Lung microvascular endothelial cell (primary cell): ENCODE measurements around the gene ADM2. TPM values are rescaled to one million over a fixed set of nuclear protein-coding genes. Genes with fewer than 3 reads are reported as not detected.
A peak's percentile ranks its signal among the peaks of the same experiment; 100 is the strongest.
"Not testable (repeated sequence)": the region's sequence is repeated elsewhere in the genome, so short reads cannot be mapped to it uniquely, and the experiment has no call there.

Experiments
- DNase-seq, 2 donors: peaks; one replicate each; pipeline versions ENCODE4 v3.0.0 to v3.0.0-alpha.2; 2010; ENCODE audit warnings: low read depth in 2 of 2
- total RNA-seq: library from RNA; depleted of rRNA; stranded (reverse); fragments of >200 nt; gene quantifications from 2 replicates; pipeline ENCODE4 v1.2.1, GENCODE V29; 2014

ADM2 gene
- total RNA-seq, 1 donor from 2014 or later: 0.99 TPM

DNA sequence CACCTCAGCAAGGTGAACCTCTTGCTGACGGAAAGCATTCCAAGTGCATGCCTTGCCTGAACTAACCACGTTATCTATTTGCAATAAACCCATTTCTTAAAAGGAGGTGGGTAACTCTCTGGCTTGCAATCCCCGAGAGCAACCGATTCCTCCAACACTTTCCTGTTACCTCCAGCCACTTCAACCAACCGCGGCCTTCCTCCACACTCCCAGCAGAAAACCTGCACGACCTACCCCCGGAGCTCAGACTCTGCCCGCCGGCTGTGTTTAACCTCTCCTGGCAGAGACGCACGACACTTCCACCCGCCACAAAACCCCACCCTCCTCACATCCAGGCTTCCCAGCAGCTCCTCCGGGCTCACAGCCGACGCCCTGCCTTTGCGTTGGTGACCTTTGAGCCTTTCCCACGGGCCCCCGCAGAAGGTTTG, 43.3 kb downstream of the ADM2 start:
- peak in 1 of 2 donors; percentile 35 for DNase-seq

DNA sequence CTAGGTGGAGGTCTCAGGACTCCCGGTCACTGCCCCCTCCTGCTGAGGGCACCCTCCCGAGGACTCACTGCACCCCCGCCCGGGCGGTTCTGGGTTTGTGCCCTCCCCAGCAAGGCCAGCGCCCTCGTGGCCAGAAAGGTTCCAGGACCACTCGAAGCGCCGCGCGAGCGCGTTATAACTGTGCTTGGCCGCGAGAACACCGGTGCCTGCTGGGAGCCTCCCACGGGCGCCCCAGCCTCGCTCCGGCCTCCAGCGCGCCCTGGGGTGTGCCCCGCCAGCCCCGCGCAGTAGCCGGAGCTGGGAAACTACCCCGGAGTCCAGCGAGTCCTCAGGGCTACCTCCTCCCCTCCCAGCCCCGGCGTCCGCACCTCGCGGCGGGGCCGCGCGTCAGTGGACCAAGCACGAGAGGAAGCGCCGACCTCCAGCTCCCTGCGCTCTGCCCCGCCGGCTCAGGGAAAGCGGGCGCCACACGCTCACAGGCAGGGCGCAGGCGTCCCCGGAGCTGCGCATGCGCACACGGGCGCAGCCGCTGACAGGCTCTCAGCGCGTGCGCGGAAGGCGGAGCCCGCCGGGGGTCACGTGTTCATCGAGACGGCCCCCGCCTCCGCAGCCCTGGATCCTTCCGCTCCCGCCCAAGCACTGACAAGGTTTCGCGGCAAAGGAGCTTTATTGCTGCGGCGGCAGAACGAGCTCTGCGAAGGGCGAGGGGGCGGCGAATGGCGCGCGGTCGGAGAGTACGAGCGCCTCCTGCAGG, 43.9 kb downstream of the ADM2 start, which contains the start of gene SCO2:
Gene SCO2, minus strand, starts transcription at position 495 of the 754 bp plus-strand sequence. CDS start 1,187 bp downstream, outside the sequence.
- DNase-seq: peak; percentile 98 to 99

DNA sequence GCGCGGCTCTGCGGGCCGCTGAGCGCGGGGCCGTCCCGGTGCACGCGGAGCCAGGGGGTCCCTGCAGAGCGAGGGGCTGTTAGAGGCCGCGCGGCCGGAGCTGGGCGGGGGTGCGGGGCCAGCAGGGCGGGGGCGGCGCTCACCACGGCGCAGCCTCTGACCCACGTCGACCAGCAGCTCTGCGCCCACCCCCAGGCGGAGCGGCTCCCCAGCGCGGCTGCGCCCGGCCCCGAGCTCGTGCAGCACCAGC, 44.4 kb downstream of the ADM2 start:
- DNase-seq: no peak

DNA sequence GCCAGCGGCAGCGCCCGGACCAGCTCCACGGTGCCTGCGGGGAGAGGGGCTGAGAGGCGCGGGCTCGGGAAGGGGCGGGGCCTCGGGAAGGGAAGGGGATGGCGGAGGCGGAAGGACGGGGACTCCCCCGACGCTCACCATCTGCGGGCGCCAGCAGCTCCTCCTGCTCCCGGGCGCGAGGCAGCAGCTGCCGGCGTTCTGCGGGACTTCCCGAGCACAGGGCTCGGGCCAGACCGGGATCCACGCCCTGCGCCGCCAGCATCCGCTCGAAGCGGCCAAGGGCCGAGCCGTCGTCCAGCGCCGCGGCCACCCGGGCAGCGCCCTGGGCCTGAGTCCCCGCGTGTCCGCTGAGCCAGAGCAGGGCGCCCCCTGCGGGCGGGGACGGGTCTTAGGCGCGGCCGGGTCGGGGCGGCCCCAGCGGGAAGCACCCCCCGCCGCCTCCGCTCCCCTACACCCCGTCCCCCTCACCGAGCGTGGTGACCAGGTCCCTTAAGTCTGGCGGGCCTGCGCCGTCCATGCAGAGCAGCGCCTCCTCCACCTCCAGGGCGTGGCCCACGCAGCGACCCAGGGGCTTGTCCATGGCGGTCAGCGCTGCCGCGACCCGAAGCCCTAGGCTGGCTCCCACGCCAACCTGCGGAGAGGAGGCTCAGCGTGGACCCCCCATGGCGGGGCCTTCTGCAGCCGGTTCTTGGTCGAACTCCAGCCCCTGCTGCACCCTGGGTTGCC, 44.9 kb downstream of the ADM2 start:
- peak; percentile 81 to 85 for DNase-seq

DNA sequence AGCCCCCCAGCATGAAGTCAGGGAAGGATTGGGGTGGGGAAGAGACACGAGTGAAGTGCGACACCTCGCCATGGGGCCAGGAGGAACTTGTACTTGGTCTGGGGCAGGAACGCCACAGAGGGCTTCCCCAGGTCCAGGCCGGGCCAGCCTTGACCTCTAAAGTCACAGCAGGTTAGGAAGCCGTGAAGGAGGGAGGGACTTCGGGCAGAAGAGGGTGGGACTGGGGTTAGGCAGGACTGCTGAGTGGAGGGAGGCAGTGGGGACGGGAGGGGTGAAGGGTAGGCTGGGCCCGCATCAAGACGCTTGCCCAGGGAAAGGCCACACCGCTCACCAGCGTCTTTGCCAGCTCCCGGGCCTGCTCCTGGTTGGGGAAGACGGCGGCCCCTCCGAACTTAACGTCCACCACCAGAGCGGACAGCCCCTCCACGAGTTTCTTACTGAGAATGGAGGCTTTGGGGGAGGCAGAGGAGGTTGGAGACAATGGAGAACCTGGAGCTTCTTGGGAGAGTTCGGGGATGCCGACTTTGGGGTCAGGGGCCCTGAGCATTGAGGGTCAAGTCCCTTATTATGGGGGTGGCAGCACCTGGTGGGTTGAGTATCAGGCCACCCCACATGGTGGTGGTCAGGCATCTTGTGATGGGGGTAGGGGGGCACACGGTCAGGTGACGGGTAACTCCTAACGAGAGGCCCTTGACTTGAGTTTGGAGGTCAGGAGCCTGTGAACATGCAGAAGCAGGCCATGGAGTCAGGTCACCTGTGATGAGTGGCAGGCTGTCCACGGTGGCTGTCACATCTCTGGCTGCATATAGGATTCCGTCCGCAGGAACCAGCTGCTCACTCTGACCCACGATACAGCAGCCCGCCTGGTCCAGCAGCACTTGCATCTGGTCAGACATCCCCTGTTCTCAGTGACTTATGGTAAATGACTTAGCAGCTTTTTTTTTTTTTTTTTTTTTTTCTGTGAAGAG, 45.8 kb downstream of the ADM2 start:
- no peak for DNase-seq

DNA sequence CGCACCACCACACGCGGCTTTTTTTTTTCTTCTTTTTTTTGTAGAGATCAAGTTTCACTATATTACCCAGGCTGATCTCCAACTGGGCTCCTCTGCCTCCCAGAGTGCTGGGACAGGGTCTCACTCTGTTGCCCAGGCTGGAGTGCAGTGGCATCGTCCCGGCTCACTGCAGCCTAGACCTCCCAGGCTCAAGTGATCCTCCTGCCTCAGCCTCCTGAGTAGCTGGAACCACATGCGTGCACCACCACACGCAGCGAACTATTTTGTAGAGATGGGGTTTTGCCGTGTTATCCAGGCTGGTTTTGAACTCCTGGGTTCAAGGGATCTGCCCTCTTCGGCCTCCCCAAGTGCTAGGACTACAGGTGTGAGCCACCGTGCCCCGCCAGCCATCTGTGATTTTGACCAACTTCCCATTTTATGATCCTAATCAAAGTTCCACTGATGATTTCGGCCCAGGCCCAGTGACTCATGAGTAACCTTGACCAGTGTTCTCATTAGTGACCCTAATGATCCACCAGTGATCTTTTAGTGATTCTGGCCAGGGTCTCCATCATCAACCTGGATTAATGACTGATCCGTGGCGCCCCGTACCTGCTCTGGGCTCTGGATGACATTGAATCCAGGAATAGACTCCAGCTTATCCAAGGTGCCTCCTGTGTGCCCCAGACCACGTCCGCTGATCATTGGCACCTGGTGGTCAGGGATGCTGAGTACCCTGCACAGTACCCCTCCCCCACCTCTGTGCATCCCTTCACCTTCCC, 46.8 kb downstream of the ADM2 start:
- no peak for DNase-seq

DNA sequence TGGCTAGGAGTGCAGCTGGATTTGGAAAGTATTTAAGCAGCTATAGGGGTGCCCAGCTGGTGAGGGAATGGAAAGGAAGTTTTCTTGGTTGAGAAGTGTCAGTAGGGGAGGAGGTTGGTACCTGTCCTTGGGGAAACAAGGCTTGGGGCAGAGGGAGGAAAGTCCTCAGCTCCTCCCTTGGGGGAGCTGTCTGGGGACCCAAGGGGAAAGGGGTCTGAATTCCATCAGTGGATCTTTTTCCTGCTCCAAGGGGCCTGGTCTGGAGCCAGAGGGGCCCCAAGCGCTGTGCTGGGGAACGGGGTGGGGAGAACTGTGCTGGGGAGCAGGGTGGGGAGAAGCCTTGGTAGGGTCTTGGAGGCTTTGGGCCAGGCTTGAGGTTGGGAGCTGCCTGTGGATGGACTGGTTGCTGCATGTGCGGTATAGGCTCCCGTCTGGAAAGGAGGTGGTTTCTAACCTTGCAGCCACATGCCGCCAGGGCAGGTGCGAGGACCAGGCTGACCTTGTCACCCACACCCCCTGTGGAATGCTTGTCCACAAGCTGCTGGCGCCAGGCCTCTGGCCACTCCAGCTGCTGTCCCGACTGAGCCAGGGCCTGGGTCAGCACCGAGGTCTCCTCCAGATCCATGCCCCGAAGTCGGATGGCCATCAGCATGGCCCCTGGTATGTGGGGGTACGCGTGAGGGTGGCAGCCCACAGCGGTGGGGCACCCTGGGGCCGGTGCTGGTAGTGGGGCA, 47.5 kb downstream of the ADM2 start:
- no peak for DNase-seq

DNA sequence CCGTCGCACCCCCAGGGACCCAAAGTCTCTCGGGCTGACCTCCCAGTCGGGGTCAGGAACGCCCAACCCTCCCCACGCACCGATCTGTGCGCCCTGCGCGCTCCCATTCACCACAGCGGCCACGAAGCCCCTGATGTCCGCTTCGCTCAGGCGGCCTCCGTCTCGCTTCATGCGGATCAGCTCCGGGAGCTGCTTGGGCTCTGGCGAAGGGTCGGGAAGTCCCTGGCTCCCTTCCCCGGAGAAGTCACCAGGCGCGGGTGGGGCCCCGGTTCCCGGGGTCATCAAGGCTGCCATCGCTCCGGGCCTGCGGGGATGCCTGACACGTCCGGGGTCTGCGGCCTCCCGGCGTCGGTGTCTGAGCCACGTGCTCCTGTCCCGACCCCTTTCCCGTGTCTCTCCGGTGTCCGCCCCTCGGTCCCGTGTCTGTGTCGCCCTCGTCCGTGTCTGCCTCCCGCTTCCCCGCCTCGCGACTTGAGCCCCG, 48.1 kb downstream of the ADM2 start:
- no peak for DNase-seq

DNA sequence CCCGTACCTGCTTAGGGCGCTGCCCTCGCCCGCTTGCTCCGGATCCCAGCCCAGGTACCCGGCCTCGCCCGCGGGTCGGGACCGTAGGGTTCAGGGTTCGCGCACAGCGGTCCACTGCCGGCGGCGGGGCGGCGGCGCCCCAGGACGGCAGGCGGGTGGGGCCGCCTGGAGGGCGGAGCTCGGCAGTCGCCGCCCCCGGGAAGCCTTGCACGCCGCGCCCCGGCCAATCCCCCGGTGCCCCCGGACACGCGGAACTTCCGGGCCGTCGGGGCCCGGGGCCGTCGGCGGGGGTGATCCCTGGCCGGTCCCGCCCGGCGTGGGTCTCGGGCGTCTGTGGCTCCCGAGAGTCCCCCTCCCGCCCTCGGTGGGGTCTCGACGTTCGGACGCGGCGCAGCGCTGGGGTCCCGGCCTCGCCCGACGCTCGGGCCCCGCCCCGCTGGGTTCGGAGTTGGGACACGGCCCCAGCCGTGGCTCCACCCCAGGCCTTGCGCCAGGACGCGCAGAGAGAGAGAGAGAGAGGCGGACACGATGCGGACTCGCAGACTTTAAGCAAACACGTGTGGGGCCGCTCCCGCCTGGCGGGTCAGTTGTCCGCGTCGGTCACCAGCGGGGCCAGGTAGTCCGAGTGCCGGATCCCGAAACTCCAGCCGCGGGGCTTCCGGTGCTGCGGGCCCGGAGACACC, 48.7 kb downstream of the ADM2 start, which contains the start of gene TYMP:
Gene TYMP, minus strand, starts transcription at position 116 of the 683 bp plus-strand sequence. CDS start 303 bp downstream, outside the sequence.
- peak; percentile 66 to 70 for DNase-seq

DNA sequence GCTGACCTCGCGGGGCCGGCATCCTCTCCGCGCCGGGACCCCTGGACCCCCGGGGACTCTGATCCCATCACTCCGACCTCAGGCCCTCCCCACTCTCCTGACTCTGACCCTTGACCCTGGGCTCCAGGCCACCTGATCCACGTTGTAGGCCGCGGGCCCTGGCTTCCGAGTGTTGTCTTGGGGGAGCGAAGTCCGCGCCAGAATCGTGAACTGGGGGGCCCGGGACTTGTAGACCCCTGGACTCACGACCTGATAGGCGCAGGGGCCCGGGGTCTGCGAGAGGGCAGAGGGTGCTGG, 49.2 kb downstream of the ADM2 start:
- no peak for DNase-seq

DNA sequence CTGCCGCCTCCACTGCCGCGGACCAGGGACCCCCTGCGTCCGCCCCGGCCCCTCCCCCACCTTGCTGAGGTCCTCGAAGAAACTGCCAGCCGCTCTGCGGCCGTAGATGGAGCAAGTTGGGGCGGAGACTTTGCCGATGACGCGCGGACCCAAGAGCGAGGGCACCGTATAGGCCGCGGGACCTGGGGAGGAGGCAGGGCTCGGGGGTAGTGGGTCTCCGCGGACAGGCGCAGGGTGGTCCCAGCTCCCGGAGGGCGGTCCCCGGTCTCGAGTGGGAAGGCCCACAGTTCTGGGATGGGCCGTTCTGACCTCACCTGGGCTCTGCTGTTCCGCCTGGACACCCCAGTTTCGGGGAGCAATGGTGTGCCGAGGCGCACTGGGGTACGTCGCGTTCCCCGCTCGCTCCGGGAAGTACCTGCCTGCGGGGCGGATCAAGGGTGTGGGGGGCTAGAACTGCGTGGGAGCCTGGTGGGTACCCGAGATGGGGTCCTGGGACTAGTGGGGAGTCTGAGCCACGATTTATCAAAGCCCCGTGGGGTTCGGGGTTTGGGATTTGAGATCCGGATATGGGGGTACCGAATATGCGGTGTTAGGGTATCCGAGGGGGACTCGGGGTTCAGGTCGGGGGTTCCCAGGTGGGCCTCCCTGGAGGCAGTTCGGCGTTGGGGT, 49.7 kb downstream of the ADM2 start:
- DNase-seq: peak; percentile 57 to 78

DNA sequence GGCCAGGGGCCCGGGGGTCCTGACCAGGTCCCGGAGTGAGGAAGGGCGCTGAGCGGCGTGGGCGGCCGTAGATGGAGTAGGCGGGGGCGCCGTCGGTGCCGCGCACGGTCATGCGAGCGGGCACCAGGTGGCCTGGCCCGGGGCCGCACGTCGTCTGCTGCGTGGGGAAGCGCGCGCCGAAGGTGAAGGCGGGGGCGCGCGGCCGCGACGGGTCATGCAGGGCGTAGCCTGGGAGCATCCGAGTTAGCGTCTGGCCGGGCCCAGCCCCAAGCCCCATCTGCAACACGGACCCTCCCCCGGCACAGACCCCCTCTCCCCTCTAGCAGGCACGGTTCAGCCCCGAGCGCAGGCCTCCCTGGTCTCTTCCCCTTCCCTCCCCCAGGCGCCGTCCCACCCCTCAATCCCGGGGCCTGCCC, 50.2 kb downstream of the ADM2 start:
- DNase-seq: peak in 1 of 2 donors; percentile 58

DNA sequence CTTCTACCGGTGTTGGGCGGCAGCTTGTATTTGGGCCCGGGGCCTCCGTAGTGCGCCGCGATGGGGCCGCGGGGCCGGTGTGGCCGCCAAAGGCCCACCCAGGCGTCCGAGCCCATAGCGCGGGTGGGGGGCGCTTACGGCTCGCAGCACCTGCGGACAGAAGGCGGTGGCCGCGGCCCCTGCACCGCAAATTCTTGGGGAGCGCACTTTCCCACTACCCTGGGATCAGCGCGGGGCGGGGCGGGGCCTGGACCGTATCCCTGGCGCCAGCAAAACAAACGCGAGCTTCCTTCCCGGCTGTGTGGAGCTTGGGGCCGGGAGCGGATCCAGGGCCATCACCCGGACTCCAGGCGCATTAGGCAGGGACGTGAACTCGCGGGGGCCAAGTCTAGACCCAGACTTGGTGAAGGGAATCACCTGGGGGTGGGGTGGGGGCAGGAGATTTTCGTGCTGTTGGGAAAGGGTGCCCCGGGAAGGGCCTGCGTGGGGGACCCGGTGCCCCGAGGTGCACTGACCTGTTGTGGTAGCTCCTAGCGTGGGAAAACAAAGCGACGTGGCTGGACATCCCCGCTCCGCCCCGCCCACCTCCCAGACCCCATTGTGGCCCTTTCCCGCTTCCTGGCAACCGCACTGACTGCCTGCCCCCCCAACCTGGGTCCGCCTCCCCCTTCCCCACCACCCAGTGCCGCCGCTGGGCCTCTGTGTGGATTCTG, 50.8 kb downstream of the ADM2 start:
- peak; percentile 77 to 91 for DNase-seq

DNA sequence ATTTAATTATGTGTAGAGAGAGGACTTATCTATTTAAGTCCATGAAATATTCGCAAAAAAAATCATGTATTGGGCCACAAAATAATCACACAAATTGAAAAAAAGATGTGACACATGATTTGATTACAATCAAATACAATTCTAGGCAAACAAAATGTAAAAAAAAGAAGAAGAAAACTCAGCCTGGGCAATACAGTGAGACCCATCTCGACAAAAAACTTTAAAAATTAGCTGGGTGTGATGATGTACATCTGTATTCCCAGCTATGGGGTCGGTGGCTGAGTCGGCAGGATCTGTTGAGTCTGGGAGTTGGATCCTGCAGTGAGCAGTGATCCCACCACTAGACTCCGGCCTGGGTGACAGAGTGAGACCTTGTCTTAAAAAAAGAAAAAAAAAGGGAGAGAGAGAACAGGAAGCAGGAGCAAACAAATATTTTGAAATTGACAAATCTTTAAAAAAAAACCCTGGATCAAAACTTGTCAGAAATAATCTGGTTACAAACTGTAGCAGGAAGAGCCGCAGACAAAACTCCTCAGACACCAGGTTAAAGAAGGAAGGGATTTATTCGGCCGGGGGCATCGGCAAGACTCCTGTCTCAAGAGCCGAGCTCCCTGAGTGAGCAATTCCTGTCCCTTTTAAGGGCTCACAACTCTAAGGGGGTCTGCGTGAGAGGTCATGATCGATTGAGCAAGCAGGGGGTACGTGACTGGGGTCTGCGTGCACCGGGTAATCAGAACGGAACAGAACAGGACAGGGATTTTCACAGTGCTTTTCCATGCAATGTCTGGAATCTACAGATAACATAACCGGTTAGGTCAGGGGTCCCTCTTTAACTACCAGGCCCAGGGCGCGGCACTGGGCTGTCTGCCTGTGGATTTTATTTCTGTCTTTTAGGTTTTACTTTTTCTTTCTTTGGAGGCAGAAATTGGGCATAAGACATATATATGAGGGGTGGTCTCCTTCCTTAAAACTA, 51.8 kb downstream of the ADM2 start:
- no peak for DNase-seq

DNA sequence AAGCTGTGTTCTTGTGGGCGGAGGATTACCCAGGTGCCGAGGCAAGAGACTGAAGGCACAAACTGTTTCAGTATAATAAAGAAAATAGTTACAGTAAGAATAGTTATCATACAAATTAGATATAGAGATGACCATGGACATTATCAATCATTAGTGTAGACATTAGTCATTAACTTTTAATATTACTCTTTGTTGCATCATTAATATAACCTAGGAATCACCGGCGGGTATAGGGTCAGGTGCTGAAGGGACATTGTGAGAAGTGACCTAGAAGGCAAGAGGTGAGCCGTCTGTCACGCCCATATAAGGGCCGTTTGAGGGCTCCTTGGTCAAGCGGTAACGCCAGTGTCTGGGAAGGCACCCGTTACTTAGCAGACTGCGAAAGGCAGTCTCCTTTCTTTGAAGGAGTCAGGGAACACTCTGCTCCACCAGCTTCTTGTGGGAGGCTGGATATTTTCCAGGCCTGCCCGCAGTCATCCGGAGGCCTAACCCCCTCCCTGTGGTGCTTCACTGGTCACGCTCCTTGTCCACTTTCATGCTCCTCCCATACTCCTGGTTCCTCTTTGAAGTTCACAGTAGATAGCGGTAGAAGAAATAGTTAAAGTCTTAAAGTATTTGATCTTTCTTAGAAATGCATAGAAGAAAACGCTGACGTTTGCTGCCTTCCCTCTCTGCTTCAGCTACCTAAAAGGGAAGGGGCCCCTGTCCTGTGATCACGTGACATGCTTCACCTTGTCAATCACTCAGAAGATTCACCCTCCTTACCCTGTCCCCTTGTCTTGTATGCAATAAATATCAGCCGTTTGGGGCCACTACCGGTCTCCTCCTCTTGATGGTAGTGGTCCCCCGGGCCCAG, 52.7 kb downstream of the ADM2 start:
- not testable (repeated sequence) for DNase-seq

DNA sequence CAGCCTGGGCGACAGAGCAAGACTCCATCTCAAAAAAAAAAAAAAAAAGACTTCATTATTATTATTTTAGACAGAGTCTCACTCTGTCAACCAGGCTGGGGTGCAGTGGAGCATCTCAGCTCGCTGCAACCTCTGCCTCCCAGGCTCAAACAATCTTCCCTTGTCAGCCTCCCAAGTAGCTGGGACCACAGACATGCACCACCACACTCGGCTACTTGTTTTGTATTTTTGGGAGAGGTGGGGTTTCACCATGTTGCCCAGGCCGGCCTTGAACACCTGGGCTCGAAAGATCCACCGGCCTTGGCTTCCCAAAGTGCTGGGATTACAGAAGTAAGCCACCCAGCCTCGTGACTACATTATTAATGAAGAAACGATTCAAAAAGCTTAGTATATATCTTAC, 53.8 kb downstream of the ADM2 start:
- DNase-seq: no peak
